SK-N-MC (cell line): ENCODE results near the gene PLBD2.

Source experiments
- DNase-seq: peaks from one replicate; pipeline ENCODE4 v3.0.0-alpha.2; 2011; ENCODE audit warnings: low read depth, low spot score
- H3K27ac ChIP-seq: fragments of 200-600 bp; sonication (generic); 2 replicates; pipeline ENCODE4 v1.5.1; 2016; ENCODE audit warnings: mixed run types
- H3K36me3 ChIP-seq: fragments of 200-600 bp; sonication (generic); 2 replicates; pipeline ENCODE4 v1.6.1; 2017; ENCODE audit warnings: antibody characterized with exemption, low read length, mixed read lengths; ENCODE audit not compliant: insufficient read depth
- H3K4me3 ChIP-seq: fragments of 200-600 bp; sonication (generic); 2 replicates; pipeline ENCODE4 v1.5.1; 2016
- H3K9ac ChIP-seq: fragments of 200-600 bp; sonication (generic); 2 replicates; pipeline ENCODE4 v1.8.0; 2017; ENCODE audit warnings: mixed run types, mixed read lengths; ENCODE audit not compliant: insufficient read length
- H3K9me3 ChIP-seq: fragments of 200-600 bp; sonication (generic); 2 replicates; pipeline ENCODE4 v1.6.1; 2017; ENCODE audit warnings: low read depth, mild to moderate bottlenecking, antibody characterized with exemption, low read length, moderate library complexity, mixed read lengths
- EZH2 ChIP-seq: fragments of 200-600 bp; sonication (generic); IDR thresholded peaks from one replicate; pipeline ENCODE4 v1.6.1; 2017; ENCODE audit warnings: antibody characterized with exemption
- FOXP2 ChIP-seq: optimal IDR thresholded peaks from 2 replicates; pipeline ENCODE3; 2011; ENCODE audit warnings: mild to moderate bottlenecking, moderate library complexity; ENCODE audit not compliant: insufficient read depth; ENCODE audit errors: extremely low read length, control extremely low read depth
- POLR2AphosphoS5 ChIP-seq: IDR thresholded peaks from 2 replicates; pipeline ENCODE4 v1.6.1; 2012; ENCODE audit warnings: mild to moderate bottlenecking, low read depth, low read length, borderline replicate concordance

Gene PLBD2

GRCh38 chr12:113361574-113362370 is 3.4 kb downstream of the PLBD2 start:
- H3K9ac ChIP-seq = no peak overlapping the region
- no peak for TF ChIP-seq POLR2AphosphoS5
- TF ChIP-seq FOXP2 = no peak
- no peak for TF ChIP-seq EZH2
- no peaks in the 10 kb centered on the region for H3K9me3 ChIP-seq
- no peak overlapping the region for H3K27ac ChIP-seq
- no peak for DNase-seq
- no peaks in the 10 kb centered on the region for H3K36me3 ChIP-seq
- H3K4me3 ChIP-seq = no peak overlapping the region

DNA sequence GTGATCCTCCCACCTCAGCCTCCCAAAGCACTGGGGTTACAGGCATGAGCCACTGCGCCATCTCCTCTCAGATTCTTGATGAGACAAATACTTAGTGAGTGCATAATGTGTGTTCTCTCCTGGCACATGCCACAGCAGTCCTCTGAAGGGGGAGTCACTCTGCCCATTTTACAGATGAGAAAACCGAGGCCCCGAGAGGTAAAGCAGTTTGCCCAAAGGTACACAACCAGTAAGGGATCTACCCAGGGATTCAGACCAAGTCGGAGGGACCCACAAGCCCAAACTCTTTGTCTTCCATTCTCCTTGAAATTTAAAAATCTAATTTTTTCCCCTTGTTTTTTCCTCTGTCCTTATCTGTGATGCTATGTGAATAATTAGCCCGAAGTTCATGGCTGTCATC is 6.3 kb downstream of the PLBD2 start:
- DNase-seq = no peak
- H3K27ac ChIP-seq = no peak overlapping the region
- H3K36me3 ChIP-seq = no peaks in the 10 kb centered on the region
- no peak overlapping the region for H3K9ac ChIP-seq
- H3K9me3 ChIP-seq = no peaks in the 10 kb centered on the region
- H3K4me3 ChIP-seq = no peak overlapping the region
- no peak for TF ChIP-seq FOXP2
- no peak for TF ChIP-seq POLR2AphosphoS5
- TF ChIP-seq EZH2 = no peak

- no peaks in the 10 kb centered on the region for H3K36me3 ChIP-seq
- H3K9ac ChIP-seq = no peak overlapping the region
- no peak overlapping the region for H3K4me3 ChIP-seq
- no peak for DNase-seq
- no peak overlapping the region for H3K27ac ChIP-seq
- TF ChIP-seq EZH2 (no peak), POLR2AphosphoS5 (no peak), FOXP2 (no peak)
- no peaks in the 10 kb centered on the region for H3K9me3 ChIP-seq
These were observed 7.4 kb downstream of the PLBD2 start for GRCh38 chr12:113365639-113366395.

DNA sequence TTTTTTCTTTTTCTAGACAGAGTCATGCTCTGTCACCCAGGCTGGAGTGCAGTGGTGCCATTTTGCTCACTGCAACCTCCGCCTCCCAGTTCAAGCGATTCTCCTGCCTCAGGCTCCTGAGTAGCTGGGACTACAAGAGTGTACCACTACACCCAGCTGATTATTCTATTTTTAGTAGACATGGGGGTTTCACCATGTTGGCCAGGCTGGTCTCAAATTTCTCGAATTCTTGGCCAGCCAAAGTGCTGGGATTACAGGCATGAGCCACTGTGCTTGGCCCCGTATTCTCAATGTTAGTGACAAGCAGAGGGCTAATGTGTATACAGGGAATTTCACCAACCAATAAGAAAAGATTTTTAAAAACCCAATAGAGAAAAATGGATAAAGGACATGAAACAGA is 8.4 kb downstream of the PLBD2 start:
- Histone ChIP-seq H3K36me3 (no peaks in the 10 kb centered on the region), H3K27ac (no peak overlapping the region), H3K4me3 (no peak overlapping the region), H3K9ac (no peak overlapping the region), H3K9me3 (no peaks in the 10 kb centered on the region)
- no peak for DNase-seq
- no peak for TF ChIP-seq FOXP2
- TF ChIP-seq EZH2 = no peak
- TF ChIP-seq POLR2AphosphoS5 = no peak

DNA sequence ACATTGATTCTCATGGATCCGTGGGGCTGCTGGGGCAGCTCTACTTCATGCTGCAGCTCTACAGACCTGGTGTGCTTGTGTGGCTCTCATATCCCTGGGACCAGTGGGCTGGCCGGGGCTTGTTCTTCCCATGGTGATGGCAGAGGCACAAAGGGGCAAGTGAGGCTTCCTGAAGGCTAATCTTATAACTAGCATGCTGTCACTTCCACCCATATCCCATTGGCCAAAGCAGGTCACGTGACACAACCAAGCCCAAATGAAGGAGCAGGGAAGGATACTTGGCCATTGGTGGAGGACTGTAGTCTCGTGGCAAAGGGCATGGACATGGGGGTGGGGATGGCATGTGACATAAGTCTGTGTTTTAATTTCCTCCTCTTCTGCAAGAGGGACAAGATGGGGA is 9.9 kb downstream of the PLBD2 start:
- no peaks in the 10 kb centered on the region for H3K9me3 ChIP-seq
- TF ChIP-seq FOXP2 (no peak), POLR2AphosphoS5 (no peak), EZH2 (no peak)
- H3K36me3 ChIP-seq = no peaks in the 10 kb centered on the region; the same call in 1 of the 2 replicates
- no peak overlapping the region for H3K9ac ChIP-seq
- no peak overlapping the region for H3K27ac ChIP-seq
- DNase-seq = no peak
- no peak overlapping the region for H3K4me3 ChIP-seq

GRCh38 chr12:113369391-113369985 is 11.1 kb downstream of the PLBD2 start:
- no peak overlapping the region for H3K4me3 ChIP-seq
- no peaks in the 10 kb centered on the region for H3K9me3 ChIP-seq
- DNase-seq = no peak
- H3K27ac ChIP-seq = no peak overlapping the region
- H3K9ac ChIP-seq = no peak overlapping the region
- TF ChIP-seq EZH2 = no peak
- no peak for TF ChIP-seq POLR2AphosphoS5
- TF ChIP-seq FOXP2 = no peak
- H3K36me3 ChIP-seq = no peaks in the 10 kb centered on the region; the same call in 1 of the 2 replicates

- no peak overlapping the region for H3K4me3 ChIP-seq
- peaks cover 3% of the 10 kb centered on the region; the same call in 1 of the 2 replicates for H3K36me3 ChIP-seq
- H3K9ac ChIP-seq = no peak overlapping the region
- no peak overlapping the region for H3K27ac ChIP-seq
- TF ChIP-seq FOXP2 (no peak), POLR2AphosphoS5 (no peak), EZH2 (no peak)
- no peak for DNase-seq
- no peaks in the 10 kb centered on the region for H3K9me3 ChIP-seq
These were observed 12.7 kb downstream of the PLBD2 start for GRCh38 chr12:113370923-113371682.
